Lung (tissue), 12 donors: ENCODE measurements around the gene CD33. TPM values are rescaled to one million over a fixed set of nuclear protein-coding genes. Genes with fewer than 3 reads are reported as not detected.

Experiments
- ATAC-seq: fragments of 200-7000 bp; cut with Tn5 transposase; one replicate; pipeline ENCODE4 v1.9.1; 2020; ENCODE audit warnings: moderate number of reproducible peaks; ENCODE audit not compliant: insufficient read depth, low FRiP score
- DNase-seq, 3 donors: peaks; one replicate each; pipeline ENCODE4 v3.0.0-alpha.2; 2013 to 2017
- H3K27ac ChIP-seq, 2 donors: one replicate each; pipeline ENCODE4 v1.5.1; 2013; ENCODE audit warnings: mild to moderate bottlenecking in 2 of 2, moderate library complexity in 2 of 2, control low read depth in 1 of 2, inconsistent platforms in 1 of 2, low read depth in 1 of 2, low read length in 1 of 2
- H3K27me3 ChIP-seq, 3 donors: one replicate each; pipeline ENCODE4 v1.5.1; 2013; ENCODE audit warnings: low read length in 2 of 3; ENCODE audit not compliant: control insufficient read depth in 3 of 3, insufficient read depth in 3 of 3
- H3K36me3 ChIP-seq, 4 donors: one replicate each; pipeline ENCODE4 v1.5.1; 2013; ENCODE audit warnings: low read length in 4 of 4, mild to moderate bottlenecking in 1 of 4, moderate library complexity in 1 of 4; ENCODE audit not compliant: control insufficient read depth in 4 of 4, insufficient read depth in 4 of 4
- H3K4me1 ChIP-seq, 5 donors: one replicate each; pipeline ENCODE4 v1.5.1; 2013; ENCODE audit warnings: low read length in 5 of 5, mild to moderate bottlenecking in 2 of 5, moderate library complexity in 1 of 5; ENCODE audit not compliant: control insufficient read depth in 5 of 5, insufficient read depth in 5 of 5
- H3K4me3 ChIP-seq: one replicate; pipeline ENCODE4 v1.5.1; 2013; ENCODE audit warnings: mild to moderate bottlenecking, control low read depth, moderate library complexity
- H3K9ac ChIP-seq, 2 donors: one replicate each; pipeline ENCODE4 v1.5.1; 2013; ENCODE audit warnings: low read length in 2 of 2, control low read depth in 1 of 2; ENCODE audit not compliant: insufficient read depth in 1 of 2
- H3K9me3 ChIP-seq, 4 donors: one replicate each; pipeline ENCODE4 v1.5.1; 2013; ENCODE audit warnings: low read length in 3 of 4, mild to moderate bottlenecking in 1 of 4, moderate library complexity in 1 of 4; ENCODE audit not compliant: control insufficient read depth in 4 of 4, insufficient read depth in 3 of 4
- CTCF ChIP-seq: IDR thresholded peaks from 2 replicates; pipeline ENCODE4 v1.5.1; 2012; ENCODE audit warnings: mild to moderate bottlenecking; ENCODE audit errors: control extremely low read depth, extremely low read depth
- WGBS, 2 donors: extraction: QIAGEN DNeasy Blood & Tissue Kit; methylation state at CpG; one replicate each; pipeline ENCODE4 v1.1.7; 2013; 5-methylcytosine and 5-hydroxymethylcytosine counted together
- polyA plus RNA-seq, 2 donors: library from polyadenylated mRNA; stranded (reverse); fragments of 200-250 nt; gene quantifications; one replicate each; pipeline ENCODE4 v1.2.1, GENCODE V29; 2013
- total RNA-seq, 2 donors: library from RNA; depleted of rRNA in 1 of 2; stranded (reverse); fragments of >200 nt in 1 of 2; gene quantifications; one replicate each; pipeline ENCODE4 v1.2.1, GENCODE V29; 2014 to 2021
- donor health status: control.
- donor health status: control.
- donor health status: Bipolar disorder and iron deficiency.
- donor health status: healthy.
- donor health status: DM: yes; HTN: yes; CAD: no.

CD33 gene
- total and polyA plus RNA-seq, 4 donors: 7.0 to 40.2 (median 16.8) TPM

- Histone ChIP-seq H3K27me3 (peaks cover 0 to 3% (median 2%) of the 10 kb centered on the region in 3 donors), H3K4me3 (no peak overlapping the region), H3K4me1 (no peaks in the 10 kb centered on the region), H3K27ac (no peak overlapping the region), H3K36me3 (no peaks in the 10 kb centered on the region), H3K9ac (no peak overlapping the region), H3K9me3 (peaks cover 0 to 3% (median 0%) of the 10 kb centered on the region in 4 donors)
- no peak for DNase-seq
- no peak for ATAC-seq
- WGBS, 2 donors: 78 to 81% methylated on average over 2 of the region's 2 CpGs
- no peak for TF ChIP-seq CTCF
Measured at GRCh38 chr19:51257471-51257870, 32.6 kb downstream of the CD33 start.

- Histone ChIP-seq H3K4me3 (no peak overlapping the region), H3K9me3 (peaks cover 0 to 3% (median 0%) of the 10 kb centered on the region in 4 donors), H3K27me3 (peaks cover 0 to 7% (median 2%) of the 10 kb centered on the region in 3 donors), H3K4me1 (no peaks in the 10 kb centered on the region), H3K27ac (no peak overlapping the region), H3K36me3 (no peaks in the 10 kb centered on the region), H3K9ac (no peak overlapping the region)
- ATAC-seq (no peak), DNase-seq (no peak)
- WGBS, 2 donors: 25 to 41% methylated on average over 6 of the region's 6 CpGs
- no peak for TF ChIP-seq CTCF
Measured at GRCh38 chr19:51258165-51259160, 33.6 kb downstream of the CD33 start.

- ATAC-seq (no peak), DNase-seq (peak; percentile 24 to 32 (median 27))
- H3K4me3 ChIP-seq: no peak overlapping the region
- H3K4me1 ChIP-seq: no peaks in the 10 kb centered on the region
- H3K9ac ChIP-seq: no peak overlapping the region
- no peaks in the 10 kb centered on the region for H3K36me3 ChIP-seq
- peaks cover 0 to 3% (median 0%) of the 10 kb centered on the region in 4 donors for H3K9me3 ChIP-seq
- peaks cover 0 to 7% (median 2%) of the 10 kb centered on the region in 3 donors for H3K27me3 ChIP-seq
- 26 to 30% methylated on average over 5 of the region's 5 CpGs for WGBS, 2 donors
- peak; percentile 48 for TF ChIP-seq CTCF
- H3K27ac ChIP-seq: no peak overlapping the region
Measured at GRCh38 chr19:51259348-51260245, 34.7 kb downstream of the CD33 start.
